Stimulated activated CD8-positive, alpha-beta memory T cell treated with anti-CD3 and anti-CD28 coated beads, Interleukin-7, amount 100 ng/mL, for 4 hours (primary cell): ENCODE data around the gene OIT3.

Experiments
- DNase-seq, 2 donors: peaks; one replicate each; pipeline ENCODE4 v3.0.0-alpha.2; 2020; ENCODE audit warnings: low read depth in 2 of 2

OIT3 gene

GRCh38 chr10:72952189-72952588, 58.6 kb downstream of the OIT3 start:
- DNase-seq, result no peak

- DNase-seq, result no peak
Observed at GRCh38 chr10:72952642-72953158, 59.2 kb downstream of the OIT3 start.

- no peak for DNase-seq
Observed at GRCh38 chr10:72953687-72954086, 60.1 kb downstream of the OIT3 start.

GRCh38 chr10:72954230-72954595, 60.7 kb downstream of the OIT3 start:
- DNase-seq, result no peak

GRCh38 chr10:72954596-72955554, 61.3 kb downstream of the OIT3 start, which contains the start of gene PLA2G12B:
TSS of gene PLA2G12B (minus strand) at chr10:72954806. CDS start at chr10:72954685, 121 bp downstream.
- DNase-seq, result no peak

- no peak for DNase-seq
Observed at GRCh38 chr10:72956001-72956400, 62.5 kb downstream of the OIT3 start.

GRCh38 chr10:72976886-72977285, 83.3 kb downstream of the OIT3 start:
- no peak for DNase-seq

GRCh38 chr10:72979709-72980108, 86.2 kb downstream of the OIT3 start:
- no peak for DNase-seq

GRCh38 chr10:72980348-72980747, 86.8 kb downstream of the OIT3 start:
- DNase-seq, result no peak

- no peak for DNase-seq
Observed at GRCh38 chr10:72981028-72981881, 87.7 kb downstream of the OIT3 start.

- no peak for DNase-seq
Observed at GRCh38 chr10:72981882-72982529, 88.5 kb downstream of the OIT3 start.
